HG02610 (cell line): Measurements from ENCODE around the gene MGST3.
"Not testable (repeated sequence)": the region's sequence is repeated elsewhere in the genome, so short reads cannot be mapped to it uniquely, and the experiment has no call there.

ENCODE experiments used
- ATAC-seq: cut with Tn5 transposase; IDR thresholded peaks from one replicate; pipeline ENCODE4 v1.9.1; 2021; ENCODE audit warnings: mild to moderate bottlenecking, moderate library complexity; ENCODE audit not compliant: unreplicated experiment

Gene MGST3

GRCh38 chr1:165630629-165631341, at the start of gene MGST3:
Gene MGST3, plus strand, starts transcription at chr1:165631234. Its CDS starts 18,614 bp downstream, at chr1:165649848.
- ATAC-seq, result peak; percentile 85

- ATAC-seq, result no peak
Observed at GRCh38 chr1:165581926-165582325, 49.1 kb upstream of the MGST3 start.

GRCh38 chr1:165586398-165586797, 44.6 kb upstream of the MGST3 start:
- no peak for ATAC-seq

GRCh38 chr1:165591391-165591790, 39.6 kb upstream of the MGST3 start:
- ATAC-seq, result not testable (repeated sequence)

- no peak for ATAC-seq
Observed at GRCh38 chr1:165592945-165593823, 37.9 kb upstream of the MGST3 start.

GRCh38 chr1:165595246-165595938, 35.6 kb upstream of the MGST3 start:
- ATAC-seq, result no peak

- ATAC-seq, result peak; percentile 97
Observed at GRCh38 chr1:165597883-165598675, 33.0 kb upstream of the MGST3 start.

- ATAC-seq, result no peak
Observed at GRCh38 chr1:165598676-165599059, 32.4 kb upstream of the MGST3 start.

- no peak for ATAC-seq
Observed at GRCh38 chr1:165600793-165601192, 30.2 kb upstream of the MGST3 start.

- no peak for ATAC-seq
Observed at GRCh38 chr1:165603810-165604209, 27.2 kb upstream of the MGST3 start.

GRCh38 chr1:165605246-165605645, 25.8 kb upstream of the MGST3 start:
- ATAC-seq, result no peak

- not testable (repeated sequence) for ATAC-seq
Observed at GRCh38 chr1:165606676-165607075, 24.4 kb upstream of the MGST3 start.

- ATAC-seq, result no peak
Observed at GRCh38 chr1:165610866-165611265, 20.2 kb upstream of the MGST3 start.

GRCh38 chr1:165612062-165612461, 19.0 kb upstream of the MGST3 start:
- ATAC-seq, result peak; percentile 41

GRCh38 chr1:165616054-165616612, 14.9 kb upstream of the MGST3 start:
- no peak for ATAC-seq

- ATAC-seq, result no peak
Observed at GRCh38 chr1:165616987-165617546, 14.0 kb upstream of the MGST3 start.

GRCh38 chr1:165619647-165620151, 11.3 kb upstream of the MGST3 start:
- no peak for ATAC-seq

GRCh38 chr1:165623624-165624023, 7.4 kb upstream of the MGST3 start:
- no peak for ATAC-seq

GRCh38 chr1:165624441-165624840, 6.6 kb upstream of the MGST3 start:
- ATAC-seq, result no peak
